ENCODE data around the gene CHAF1A. TPM values are rescaled to one million over a fixed set of nuclear protein-coding genes. Genes with fewer than 3 reads are reported as not detected.

Gene CHAF1A
- total RNA-seq, 1 donor from 2014 or later = 6.6 TPM

DNA sequence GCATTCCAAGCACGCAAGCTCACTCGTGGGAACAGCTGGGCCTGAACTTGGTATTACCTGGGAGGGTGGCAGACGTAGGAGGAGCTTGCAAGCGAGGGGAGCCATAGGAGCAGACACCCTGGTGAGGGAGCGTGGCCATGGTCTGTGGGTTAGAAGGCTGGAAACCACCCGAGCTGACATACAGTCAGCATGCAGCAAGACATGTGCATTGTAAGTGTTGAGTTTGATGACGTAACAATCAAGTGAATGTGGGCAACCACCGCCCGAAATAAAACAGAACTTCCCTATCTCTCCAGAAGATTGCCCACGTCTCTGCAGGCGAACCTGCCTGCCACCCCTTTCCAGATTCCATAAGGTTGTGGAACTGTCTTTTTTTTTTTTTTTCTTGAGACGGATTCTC, 28.3 kb downstream of the CHAF1A start:
- H3K27me3 Mint-ChIP-seq (ENCODE audit: low read depth) = no peaks in the 10 kb centered on the region
- H3K4me3 Mint-ChIP-seq (ENCODE audit: unreplicated experiment) = no peak overlapping the region
- TF ChIP-seq, protein P1, sequence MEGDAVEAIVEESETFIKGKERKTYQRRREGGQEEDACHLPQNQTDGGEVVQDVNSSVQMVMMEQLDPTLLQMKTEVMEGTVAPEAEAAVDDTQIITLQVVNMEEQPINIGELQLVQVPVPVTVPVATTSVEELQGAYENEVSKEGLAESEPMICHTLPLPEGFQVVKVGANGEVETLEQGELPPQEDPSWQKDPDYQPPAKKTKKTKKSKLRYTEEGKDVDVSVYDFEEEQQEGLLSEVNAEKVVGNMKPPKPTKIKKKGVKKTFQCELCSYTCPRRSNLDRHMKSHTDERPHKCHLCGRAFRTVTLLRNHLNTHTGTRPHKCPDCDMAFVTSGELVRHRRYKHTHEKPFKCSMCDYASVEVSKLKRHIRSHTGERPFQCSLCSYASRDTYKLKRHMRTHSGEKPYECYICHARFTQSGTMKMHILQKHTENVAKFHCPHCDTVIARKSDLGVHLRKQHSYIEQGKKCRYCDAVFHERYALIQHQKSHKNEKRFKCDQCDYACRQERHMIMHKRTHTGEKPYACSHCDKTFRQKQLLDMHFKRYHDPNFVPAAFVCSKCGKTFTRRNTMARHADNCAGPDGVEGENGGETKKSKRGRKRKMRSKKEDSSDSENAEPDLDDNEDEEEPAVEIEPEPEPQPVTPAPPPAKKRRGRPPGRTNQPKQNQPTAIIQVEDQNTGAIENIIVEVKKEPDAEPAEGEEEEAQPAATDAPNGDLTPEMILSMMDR (IDR thresholded peaks at IDR 0.05) = no peak
- no peak for DNase-seq (ENCODE audit: low spot score)
- H3K36me3 Mint-ChIP-seq (ENCODE audit: low read depth) = peaks cover 6% of the 10 kb centered on the region
- H3K9me3 Mint-ChIP-seq (ENCODE audit: low read depth) = no peaks in the 10 kb centered on the region
- no peaks in the 10 kb centered on the region for H3K4me1 Mint-ChIP-seq (ENCODE audit: low read depth)
- H3K27ac Mint-ChIP-seq (ENCODE audit: unreplicated experiment) = no peak overlapping the region

DNA sequence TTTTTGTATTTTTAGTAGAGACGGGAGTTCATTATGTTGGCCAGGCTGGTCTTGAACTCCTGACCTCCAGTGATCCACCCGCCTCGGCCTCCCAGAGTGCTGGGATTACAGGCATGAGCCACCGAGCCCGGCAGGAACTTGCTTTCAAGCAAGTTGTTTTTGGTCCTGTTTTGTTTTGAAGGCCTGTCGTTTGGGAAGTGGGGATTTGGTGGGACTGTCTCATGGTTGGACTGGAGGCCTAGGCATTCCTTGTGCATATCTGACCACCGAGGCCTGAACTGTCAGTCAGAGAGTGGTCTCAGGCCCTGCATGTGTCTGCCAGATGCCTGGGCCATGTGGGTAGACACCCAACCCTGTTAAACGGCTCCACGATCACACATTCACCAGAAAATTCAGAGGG, 28.9 kb downstream of the CHAF1A start:
- no peak for DNase-seq (ENCODE audit: low spot score)
- no peak overlapping the region for H3K27ac Mint-ChIP-seq (ENCODE audit: unreplicated experiment)
- no peak overlapping the region for H3K4me3 Mint-ChIP-seq (ENCODE audit: unreplicated experiment)
- H3K36me3 Mint-ChIP-seq (ENCODE audit: low read depth) = peaks cover 6% of the 10 kb centered on the region
- H3K4me1 Mint-ChIP-seq (ENCODE audit: low read depth) = no peaks in the 10 kb centered on the region
- TF ChIP-seq, protein P1 (IDR thresholded peaks at IDR 0.05) = no peak
- H3K27me3 Mint-ChIP-seq (ENCODE audit: low read depth) = no peaks in the 10 kb centered on the region
- H3K9me3 Mint-ChIP-seq (ENCODE audit: low read depth) = no peaks in the 10 kb centered on the region

DNA sequence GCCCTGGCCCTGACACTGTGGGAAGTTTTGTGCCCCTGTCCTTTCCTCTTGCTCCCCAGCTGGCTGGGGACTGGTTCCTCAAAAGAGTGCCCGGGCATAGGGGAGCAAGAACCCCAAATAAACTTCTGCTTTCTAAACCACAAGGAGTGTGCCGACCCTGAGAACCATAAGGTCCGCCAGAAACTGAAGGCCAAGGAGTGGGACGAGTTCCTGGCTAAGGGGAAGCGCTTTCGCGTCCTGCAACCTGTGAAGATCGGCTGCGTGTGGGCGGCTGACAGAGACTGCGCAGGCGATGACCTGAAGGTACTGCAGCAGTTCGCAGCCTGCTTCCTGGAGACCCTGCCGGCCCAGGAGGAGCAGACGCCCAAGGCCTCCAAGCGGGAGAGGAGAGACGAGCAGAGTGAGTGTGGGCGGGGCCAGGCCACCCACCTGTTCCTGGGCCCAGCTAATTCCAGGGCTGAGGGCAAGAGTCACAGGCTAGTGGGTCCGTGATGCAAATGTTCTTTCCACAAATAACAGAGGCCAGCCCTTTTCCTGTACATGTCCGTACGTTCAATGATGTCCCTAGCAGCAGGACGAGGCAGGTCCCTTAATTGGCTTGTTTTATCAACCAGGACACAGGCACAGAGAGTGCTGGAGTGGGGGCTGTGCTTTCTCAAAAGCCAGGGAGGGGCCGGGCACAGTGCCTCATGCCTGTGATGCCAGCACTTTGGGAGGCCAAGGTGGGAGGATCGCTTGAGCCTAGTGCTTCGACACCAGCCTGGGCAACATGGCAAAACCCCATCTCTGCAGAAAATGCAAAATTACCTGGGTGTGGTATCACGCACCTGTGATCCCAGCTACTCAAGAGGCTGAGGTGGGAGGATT, 29.6 kb downstream of the CHAF1A start:
- Mint-ChIP-seq H3K4me3 (ENCODE audit: unreplicated experiment) (no peak overlapping the region), H3K36me3 (ENCODE audit: low read depth) (peaks cover 6% of the 10 kb centered on the region), H3K27ac (ENCODE audit: unreplicated experiment) (no peak overlapping the region), H3K27me3 (ENCODE audit: low read depth) (no peaks in the 10 kb centered on the region), H3K9me3 (ENCODE audit: low read depth) (no peaks in the 10 kb centered on the region), H3K4me1 (ENCODE audit: low read depth) (no peaks in the 10 kb centered on the region)
- no peak for DNase-seq (ENCODE audit: low spot score)
- TF ChIP-seq, protein P1 (IDR thresholded peaks at IDR 0.05) = no peak

DNA sequence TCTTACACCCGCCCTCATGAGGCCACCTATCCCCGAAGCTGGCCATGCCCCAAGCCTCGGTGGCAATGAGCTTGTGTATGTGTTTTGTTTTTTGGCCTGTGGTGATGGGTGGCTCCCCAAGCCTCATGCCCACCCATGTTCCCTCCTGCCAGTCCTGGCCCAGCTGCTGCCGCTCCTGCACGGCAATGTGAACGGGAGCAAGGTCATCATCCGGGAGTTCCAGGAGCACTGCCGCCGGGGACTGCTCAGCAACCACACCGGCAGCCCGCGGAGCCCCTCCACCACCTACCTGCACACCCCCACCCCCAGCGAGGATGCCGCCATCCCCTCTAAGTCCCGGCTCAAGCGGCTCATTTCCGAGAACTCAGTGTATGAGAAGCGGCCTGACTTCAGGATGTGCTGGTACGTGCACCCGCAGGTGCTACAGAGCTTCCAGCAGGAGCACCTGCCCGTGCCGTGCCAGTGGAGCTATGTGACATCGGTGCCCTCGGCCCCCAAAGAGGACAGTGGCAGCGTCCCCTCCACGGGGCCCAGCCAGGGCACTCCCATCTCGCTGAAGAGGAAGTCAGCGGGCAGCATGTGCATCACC, 30.6 kb downstream of the CHAF1A start:
- H3K4me1 Mint-ChIP-seq (ENCODE audit: low read depth) = no peaks in the 10 kb centered on the region
- TF ChIP-seq, protein P1 (IDR thresholded peaks at IDR 0.05) = no peak

DNA sequence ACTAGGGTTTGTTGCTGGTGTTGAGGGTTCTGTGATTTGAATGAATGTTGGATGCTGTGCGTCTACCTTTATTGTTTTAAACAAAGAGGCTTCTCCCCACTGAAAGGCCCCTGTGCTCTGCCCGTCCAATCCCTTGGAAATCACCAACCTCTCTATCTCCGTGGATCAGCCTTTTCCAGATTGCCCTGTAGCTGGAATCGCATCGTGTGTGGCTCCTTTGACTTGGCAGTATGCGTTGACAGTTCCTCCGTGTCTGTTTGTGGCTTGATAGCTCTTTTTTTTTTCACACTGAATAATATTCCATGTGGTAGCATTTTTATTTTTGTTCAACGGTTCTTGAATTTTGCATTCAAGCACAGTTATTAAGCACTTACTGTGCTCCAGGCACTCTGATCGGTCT, 32.0 kb downstream of the CHAF1A start:
- Mint-ChIP-seq H3K4me3 (ENCODE audit: unreplicated experiment) (no peak overlapping the region), H3K27me3 (ENCODE audit: low read depth) (no peaks in the 10 kb centered on the region), H3K27ac (ENCODE audit: unreplicated experiment) (no peak overlapping the region), H3K9me3 (ENCODE audit: low read depth) (no peaks in the 10 kb centered on the region), H3K36me3 (ENCODE audit: low read depth) (peaks cover 4% of the 10 kb centered on the region), H3K4me1 (ENCODE audit: low read depth) (no peaks in the 10 kb centered on the region)
- DNase-seq (ENCODE audit: low spot score) = no peak
- TF ChIP-seq, protein P1 (IDR thresholded peaks at IDR 0.05) = no peak

More for the DNA sequence above, 30.6 kb downstream of the CHAF1A start:
- DNase-seq (ENCODE audit: low spot score) = no peak
- no peaks in the 10 kb centered on the region for H3K9me3 Mint-ChIP-seq (ENCODE audit: low read depth)
- no peaks in the 10 kb centered on the region for H3K27me3 Mint-ChIP-seq (ENCODE audit: low read depth)
- H3K27ac Mint-ChIP-seq (ENCODE audit: unreplicated experiment) = no peak overlapping the region
- no peak overlapping the region for H3K4me3 Mint-ChIP-seq (ENCODE audit: unreplicated experiment)
- H3K36me3 Mint-ChIP-seq (ENCODE audit: low read depth) = peaks cover 6% of the 10 kb centered on the region

Data from chondrocyte (in vitro differentiated cells).